Stimulated activated CD4-positive, alpha-beta T cell treated with anti-CD3 and anti-CD28 coated beads, Interleukin-1b, Interleukin-23, amount 100 ng/mL, for 4 hours (primary cell): ENCODE data around the gene TAF1.
"Not testable (repeated sequence)": the region's sequence is repeated elsewhere in the genome, so short reads cannot be mapped to it uniquely, and the experiment has no call there.

Experiments used
- DNase-seq, 2 donors: peaks; one replicate each; pipeline ENCODE4 v3.0.0-alpha.2; 2020; ENCODE audit warnings: low read depth in 2 of 2

The TAF1 gene

GRCh38 chrX:71439420-71439819 lies 73.3 kb downstream of the TAF1 start:
- no peak for DNase-seq

- no peak for DNase-seq
These were observed 73.7 kb downstream of the TAF1 start for GRCh38 chrX:71439896-71440295.

- DNase-seq, result no peak
These were observed 74.2 kb downstream of the TAF1 start for GRCh38 chrX:71440401-71440800.

GRCh38 chrX:71441809-71442208 lies 75.7 kb downstream of the TAF1 start:
- DNase-seq, result not testable (repeated sequence)

GRCh38 chrX:71450433-71451106 lies 84.4 kb downstream of the TAF1 start:
- no peak for DNase-seq

- not testable (repeated sequence) for DNase-seq
These were observed 85.4 kb downstream of the TAF1 start for GRCh38 chrX:71451518-71451917.

GRCh38 chrX:71453056-71453455 lies 86.9 kb downstream of the TAF1 start:
- no peak for DNase-seq

- no peak for DNase-seq
These were observed 88.1 kb downstream of the TAF1 start for GRCh38 chrX:71454222-71454621.

GRCh38 chrX:71458866-71459265 lies 92.7 kb downstream of the TAF1 start:
- DNase-seq, result no peak

GRCh38 chrX:71464968-71465367 lies 98.8 kb downstream of the TAF1 start:
- no peak for DNase-seq

- no peak for DNase-seq
These were observed 100.9 kb downstream of the TAF1 start for GRCh38 chrX:71466979-71467523.

GRCh38 chrX:71475785-71476540 lies 109.8 kb downstream of the TAF1 start:
- no peak for DNase-seq

GRCh38 chrX:71482228-71482958 lies 116.2 kb downstream of the TAF1 start:
- DNase-seq, result no peak

- no peak for DNase-seq
These were observed 121.7 kb downstream of the TAF1 start for GRCh38 chrX:71487814-71488213.

GRCh38 chrX:71489540-71489939 lies 123.4 kb downstream of the TAF1 start:
- DNase-seq, result no peak

GRCh38 chrX:71492231-71493065 lies 126.3 kb downstream of the TAF1 start:
- DNase-seq, result peak; percentile 18 to 28

- no peak for DNase-seq
These were observed 127.0 kb downstream of the TAF1 start for GRCh38 chrX:71493111-71493613.

GRCh38 chrX:71495979-71496378 lies 129.8 kb downstream of the TAF1 start:
- not testable (repeated sequence) for DNase-seq

GRCh38 chrX:71496476-71496875 lies 130.3 kb downstream of the TAF1 start:
- DNase-seq, result no peak

- not testable (repeated sequence) for DNase-seq
These were observed 135.9 kb downstream of the TAF1 start for GRCh38 chrX:71502080-71502479.

GRCh38 chrX:71504346-71504745 lies 138.2 kb downstream of the TAF1 start:
- no peak for DNase-seq
